K562 (cell line): ENCODE measurements around the gene HLA-DPA1. TPM values are rescaled to one million over a fixed set of nuclear protein-coding genes. Genes with fewer than 3 reads are reported as not detected.

Source experiments
- ATAC-seq: fragments of 200-7000 bp; cut with Tn5 transposase; 3 replicates; pipeline ENCODE4 v1.9.1; 2020; ENCODE audit warnings: moderate library complexity
- BruUV-seq: library from RNA; stranded (reverse); fragments of 400-500 nt; replicated peaks from 2 replicates; lab custom pipeline; 2021; lab: Mats Ljungman, UMichigan
- CTCF ChIA-PET: fragments of 300-600 bp; formaldehyde crosslinking; extraction: SDS; loops from one replicate; lab custom pipeline; 2021; ENCODE audit warnings: low intra/inter-chr PET ratio; lab: Yijun Ruan, JAX
- POLR2A ChIA-PET: fragments of 300-600, 350-650 bp; sonication (Branson Sonifier 250); formaldehyde crosslinking; extraction: SDS; loops from one replicate; lab custom pipeline; 2021; ENCODE audit warnings: antibody characterized with exemption, inconsistent platforms; lab: Yijun Ruan, JAX
- DNase-seq, 4 experiments: peaks; one replicate each; pipeline versions ENCODE4 v3.0.0 to v3.0.0-alpha.2; 2011 to 2018; ENCODE audit warnings: low spot score in 3 of 4, mixed read lengths in 3 of 4; ENCODE audit errors: extremely low read depth in 1 of 4
- FAIRE-seq: peaks from 2 replicates; lab custom pipeline; 2011; peaks lifted over from hg19 to GRCh38; lab: Jason Lieb, UNC
- H2AFZ ChIP-seq: 2 replicates; pipeline ENCODE4 v1.6.0; 2011; ENCODE audit warnings: low read depth, low read length, control low read depth, inconsistent platforms
- H3K27ac ChIP-seq: fragments of 200-600 bp; 3 replicates; pipeline ENCODE4 v1.8.0; 2011; ENCODE audit warnings: low read depth, mild to moderate bottlenecking, control low read depth, inconsistent platforms, low read length, moderate library complexity, mixed read lengths; ENCODE audit errors: extremely low read depth
- H3K27me3 ChIP-seq, 2 experiments: fragments of 300-600 bp in 1 of 2; 2 replicates in 1 of 2; 3 replicates in 1 of 2; pipeline versions ENCODE4 v1.6.0 to v1.8.0; 2011; ENCODE audit warnings: inconsistent platforms in 2 of 2, low read length in 2 of 2, mild to moderate bottlenecking in 1 of 2, mixed read lengths in 1 of 2, moderate library complexity in 1 of 2; ENCODE audit not compliant: control insufficient read depth in 2 of 2, insufficient read depth in 2 of 2
- H3K36me3 ChIP-seq: fragments of 300-600 bp; 3 replicates; pipeline ENCODE4 v1.8.0; 2011; ENCODE audit warnings: mild to moderate bottlenecking, low read length, inconsistent platforms; ENCODE audit not compliant: control insufficient read depth, insufficient read depth
- H3K4me1 ChIP-seq, 2 experiments: fragments of 200-600 bp in 1 of 2; replicated peaks in 1 of 2; 2 replicates in 1 of 2; 3 replicates in 1 of 2; pipeline versions ENCODE4 v1.5.1 to v1.8.0; 2011; ENCODE audit warnings: inconsistent platforms in 2 of 2, low read length in 2 of 2, mild to moderate bottlenecking in 1 of 2, mixed read lengths in 1 of 2, moderate library complexity in 1 of 2; ENCODE audit not compliant: control insufficient read depth in 2 of 2, insufficient read depth in 2 of 2
- H3K4me2 ChIP-seq: 2 replicates; pipeline ENCODE4 v1.6.1; 2011; ENCODE audit warnings: low read length, control low read depth, inconsistent platforms, mixed read lengths; ENCODE audit not compliant: insufficient read depth
- H3K4me3 ChIP-seq: fragments of 200-600 bp; sonication (generic), shearing (Covaris generic); 2 replicates; pipeline ENCODE4 v1.5.1; 2016; ENCODE audit warnings: control low read depth, inconsistent platforms
- H3K79me2 ChIP-seq: fragments of 200-600 bp; 3 replicates; pipeline ENCODE4 v1.8.0; 2011; ENCODE audit warnings: low read length, inconsistent platforms; ENCODE audit not compliant: control insufficient read depth, insufficient read depth
- H3K9ac ChIP-seq, 2 experiments: 2 replicates each; pipeline versions ENCODE4 v1.6.0 to v1.6.1; 2011; ENCODE audit warnings: low read depth in 2 of 2, low read length in 2 of 2, control low read depth in 1 of 2, inconsistent platforms in 1 of 2, mild to moderate bottlenecking in 1 of 2, mixed read lengths in 1 of 2; ENCODE audit not compliant: insufficient read depth in 1 of 2
- H3K9me1 ChIP-seq: one replicate; pipeline ENCODE4 v1.6.0; 2011; ENCODE audit warnings: inconsistent platforms, mild to moderate bottlenecking, low read length, moderate library complexity; ENCODE audit not compliant: control insufficient read depth, insufficient read depth
- H3K9me3 ChIP-seq: replicated peaks from 2 replicates; pipeline ENCODE4 v1.5.1; 2011; ENCODE audit warnings: low read depth, low read length, inconsistent platforms; ENCODE audit not compliant: control insufficient read depth, insufficient read depth
- H4K20me1 ChIP-seq: replicated peaks from 2 replicates; pipeline ENCODE4 v1.6.1; 2011; ENCODE audit warnings: low read length, inconsistent platforms, mixed read lengths; ENCODE audit not compliant: control insufficient read depth, insufficient read depth
- FIP1L1 ChIP-seq: fragments of 200-400 bp; formaldehyde crosslinking; IDR thresholded peaks from 2 replicates; pipeline ENCODE4 v1.6.1; 2018; ENCODE audit warnings: mild to moderate bottlenecking, low read depth, low read length; ENCODE audit not compliant: poor library complexity, severe bottlenecking
- KLF6 ChIP-seq: fragments of 250-450 bp; sonication (Bioruptor Pico); IDR thresholded peaks from 2 replicates; pipeline ENCODE4 v1.4.0; 2020; ENCODE audit warnings: mild to moderate bottlenecking, moderate library complexity, borderline replicate concordance
- MEIS2 ChIP-seq: fragments of 450-650 bp; IDR thresholded peaks from 2 replicates; pipeline ENCODE4 v1.6.1; 2014; ENCODE audit warnings: mild to moderate bottlenecking; ENCODE audit not compliant: partially characterized antibody
- PHF21A ChIP-seq: fragments of 450-650 bp; IDR thresholded peaks from 2 replicates; pipeline ENCODE4 v1.6.1; 2017; ENCODE audit warnings: low read depth, borderline replicate concordance
- POLR2G ChIP-seq: fragments of 200-400 bp; formaldehyde crosslinking; IDR thresholded peaks from 2 replicates; pipeline ENCODE4 v1.6.1; 2017; ENCODE audit warnings: low read depth, mild to moderate bottlenecking, antibody characterized with exemption, low read length, moderate library complexity
- RAD21 ChIP-seq, 2 experiments: fragments of 250-450 bp in 1 of 2; fragments of 450-650 bp in 1 of 2; sonication (Bioruptor Pico) in 1 of 2; formaldehyde crosslinking in 1 of 2; IDR thresholded peaks in 1 of 2; conservative IDR thresholded peaks in 1 of 2; 2 replicates each; pipeline versions ENCODE4 v1.4.0 to v1.8.0; 2020 to 2022; ENCODE audit warnings: mild to moderate bottlenecking in 2 of 2, moderate library complexity in 1 of 2
- RFX5 ChIP-seq: IDR thresholded peaks from 2 replicates; pipeline ENCODE4 v1.6.1; 2011; ENCODE audit warnings: low read depth, mild to moderate bottlenecking, improper control_type of control experiment, low read length
- ZC3H11A ChIP-seq: IDR thresholded peaks from 2 replicates; pipeline ENCODE4 v1.6.1; 2012; ENCODE audit warnings: low read depth, low read length, improper control_type of control experiment
- ZNF707 ChIP-seq: fragments of 250-450 bp; sonication (Bioruptor Pico); conservative IDR thresholded peaks from 2 replicates; pipeline ENCODE4 v1.8.0; 2022; ENCODE audit warnings: inconsistent platforms, mild to moderate bottlenecking, moderate library complexity
- WGBS: fragments of 100-300 bp; shearing (Covaris generic); methylation state at CpG from one replicate; pipeline ENCODE4 v1.1.6; 2016; ENCODE audit warnings: low coverage, mixed read lengths; ENCODE audit not compliant: insufficient coverage; ENCODE audit errors: missing lambda C conversion rate; 5-methylcytosine and 5-hydroxymethylcytosine counted together
- in situ Hi-C: fragments of 300-500 bp; cut with MboI; formaldehyde crosslinking; loops from 4 replicates; pipeline ENCODE4 v1.15.0; 2018; ENCODE audit warnings: inconsistent platforms, mixed read lengths
- intact Hi-C: fragments of 100-400 bp; cut with micrococcal nuclease; formaldehyde crosslinking; loops from 2 replicates; pipeline ENCODE4 v1.14.2; 2022
- polyA plus RNA-seq, 8 experiments: library from polyadenylated mRNA; depleted of rRNA in 4 of 8; stranded (reverse) in 5 of 8; unstranded in 3 of 8; fragments of >200 nt; fragmentation: Nextera tagmentation in 2 of 8; fragmentation: Illumina TruSeq in 1 of 8; extraction: Ambion mirVana in 2 of 8; extraction: Trizol in 1 of 8; gene quantifications; 2 replicates each; pipeline versions ENCODE4 v1.2.1 to v1.2.3, GENCODE V29; 2011 to 2014; ENCODE audit warnings: inconsistent platforms in 1 of 8, missing spikeins in 1 of 8
- total RNA-seq, 7 experiments: library from RNA; depleted of rRNA in 6 of 7; stranded (reverse); fragments of >200 nt in 6 of 7; fragmentation: Illumina TruSeq in 2 of 7; extraction: Trizol in 2 of 7; gene quantifications; 2 replicates each; pipeline versions ENCODE4 v1.2.1 to v1.2.3, GENCODE V29; 2011 to 2021; ENCODE audit warnings: low replicate concordance in 1 of 7
- TF ChIP-seq, protein P1 (sequence below): fragments of 250-450 bp; sonication (Bioruptor Pico); IDR thresholded peaks from 2 replicates; pipeline ENCODE4 v1.8.0; 2022; ENCODE audit warnings: moderate library complexity, mild to moderate bottlenecking, inconsistent platforms
- TF ChIP-seq, protein P2 (sequence below): fragments of 250-450 bp; sonication (Bioruptor Pico); IDR thresholded peaks from 2 replicates; pipeline ENCODE4 v1.8.0; 2021; ENCODE audit warnings: borderline replicate concordance, mild to moderate bottlenecking, moderate library complexity; ENCODE audit not compliant: poor library complexity, severe bottlenecking

Gene HLA-DPA1
- total and polyA plus RNA-seq, 9 of the 15 experiments (the other 6 are each of a cell fraction or from before 2014, with no cell fraction given) = 0.23 to 0.93 (median 0.55) TPM

DNA sequence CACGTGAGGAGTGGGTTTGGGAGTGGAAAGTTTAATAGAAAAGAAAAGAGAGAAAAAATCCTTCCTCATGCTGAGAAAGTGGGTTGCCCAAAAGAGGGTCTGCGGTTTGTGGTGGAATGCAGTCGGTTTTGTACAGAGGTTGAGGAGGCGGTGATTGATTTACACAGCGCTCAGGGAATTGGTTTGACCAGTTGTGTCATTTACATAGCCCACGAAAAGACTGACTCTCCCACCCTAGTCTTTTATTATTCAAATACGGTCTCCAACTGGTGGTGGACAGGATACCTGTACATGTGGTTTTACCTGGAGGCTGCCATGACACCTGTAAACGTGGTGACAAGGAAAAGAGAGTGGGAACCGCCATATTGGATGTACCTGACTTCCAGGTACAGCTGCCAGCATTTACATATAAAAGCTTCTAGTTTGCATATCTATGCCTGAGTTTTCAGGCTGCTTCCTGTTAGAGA lies 44.4 kb upstream of the HLA-DPA1 start:
- ChIA-PET POLR2A (interaction anchor here (0.6 kb wide), 1 partner anchor 62 kb away, joined by 3 read pairs; no protein-coding TSS in a partner anchor), CTCF (interaction anchor here (0.6 to 3.1 kb wide), 7 partner anchors 20 to 290 kb away, joined by 3 to 31 read pairs (median 7); no protein-coding TSS in a partner anchor)
- no peaks in the 10 kb centered on the region for H3K9me3 ChIP-seq
- peaks cover 0 to 6% of the 10 kb centered on the region in 2 experiments; a peak in 1 of 5 replicates for H3K4me1 ChIP-seq
- no peak overlapping the region for H3K27ac ChIP-seq
- no peaks in the 10 kb centered on the region for H3K79me2 ChIP-seq
- WGBS = 14% methylated on average over 9 of the region's 9 CpGs
- no peak for DNase-seq
- in situ Hi-C loops (loop anchor here (5.0 kb wide), 1 partner anchor 129 kb away; no protein-coding TSS in a partner anchor), intact Hi-C loops (loop anchor here (1.0 kb wide), 1 partner anchor 30 kb away; no protein-coding TSS in a partner anchor)
- BruUV-seq = no TSS peak
- H3K9me1 ChIP-seq = no peaks in the 10 kb centered on the region
- peaks cover 11 to 30% of the 10 kb centered on the region in 2 experiments for H3K27me3 ChIP-seq
- FAIRE-seq = no peak
- TF ChIP-seq MEIS2 (peak; percentile 8), PHF21A (no peak)
- no peak overlapping the region for H3K4me2 ChIP-seq
- H3K36me3 ChIP-seq = no peaks in the 10 kb centered on the region
- no peak overlapping the region for H3K9ac ChIP-seq
- H2AFZ ChIP-seq = no peak overlapping the region
- no peak overlapping the region for H3K4me3 ChIP-seq
- ATAC-seq = no peak
- H4K20me1 ChIP-seq = no peaks in the 10 kb centered on the region; the same call in 1 of the 2 replicates

DNA sequence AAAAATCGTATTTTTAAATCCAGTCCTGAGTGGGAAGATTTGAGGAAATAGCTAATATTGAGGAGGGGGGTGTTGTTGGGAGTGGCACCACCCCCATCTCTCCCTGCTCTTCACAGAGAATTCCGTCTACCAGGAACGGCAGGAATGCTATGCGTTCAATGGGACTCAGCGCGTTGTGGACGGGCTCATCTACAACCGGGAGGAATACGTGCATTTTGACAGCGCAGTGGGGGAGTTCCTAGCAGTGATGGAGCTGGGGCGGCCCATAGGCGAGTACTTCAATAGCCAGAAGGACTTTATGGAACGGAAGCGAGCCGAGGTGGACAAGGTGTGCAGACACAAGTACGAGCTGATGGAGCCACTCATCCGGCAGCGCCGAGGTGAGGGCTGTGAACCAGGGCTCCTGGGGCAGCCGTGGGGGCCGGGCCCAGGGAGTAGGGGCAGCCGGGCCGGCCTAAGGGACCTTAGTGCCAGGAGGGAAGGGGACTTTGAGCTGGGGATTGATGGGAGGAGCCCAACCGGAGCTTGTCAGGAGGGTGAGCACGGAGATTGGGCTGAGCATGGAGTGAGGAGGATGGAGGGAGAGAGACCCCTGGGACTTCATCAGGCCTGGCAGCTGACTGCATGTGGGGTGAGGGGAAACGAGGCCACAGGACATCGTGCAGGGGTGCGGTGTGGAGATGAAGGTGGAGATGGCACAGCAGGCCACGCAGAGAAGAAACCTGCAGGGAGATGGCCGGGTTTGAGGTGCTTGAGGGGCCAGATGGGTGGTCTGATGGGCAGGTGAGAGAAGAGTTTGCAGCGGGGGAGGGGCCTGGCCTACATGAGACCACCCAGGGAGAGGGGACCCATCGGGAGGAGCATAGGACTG lies 43.6 kb upstream of the HLA-DPA1 start:
- no peaks in the 10 kb centered on the region; the same call in 1 of the 2 replicates for H4K20me1 ChIP-seq
- H3K4me2 ChIP-seq = no peak overlapping the region
- ChIA-PET CTCF (interaction anchor here (1.0 to 2.6 kb wide), 2 partner anchors 55 to 103 kb away, joined by 5 to 18 read pairs; no protein-coding TSS in a partner anchor), POLR2A (interaction anchor here (0.7 kb wide), 1 partner anchor 112 kb away, joined by 3 read pairs; no protein-coding TSS in a partner anchor)
- no peaks in the 10 kb centered on the region for H3K9me3 ChIP-seq
- H3K27me3 ChIP-seq = peaks cover 11 to 35% of the 10 kb centered on the region in 2 experiments
- intact Hi-C loops = no loop called here
- no peaks in the 10 kb centered on the region for H3K9me1 ChIP-seq
- H2AFZ ChIP-seq = no peak overlapping the region
- H3K79me2 ChIP-seq = no peaks in the 10 kb centered on the region
- DNase-seq (no peak), ATAC-seq (no peak), FAIRE-seq (no peak)
- in situ Hi-C loops = loop anchor here (5.0 kb wide), 1 partner anchor 130 kb away; no protein-coding TSS in a partner anchor
- WGBS = 6% methylated on average over 32 of the region's 32 CpGs
- peak overlapping the region in 1 of 2 experiments; percentile 18; a peak in 1 of 4 replicates for H3K9ac ChIP-seq
- no peak overlapping the region for H3K27ac ChIP-seq
- H3K4me1 ChIP-seq = peaks cover 0 to 6% of the 10 kb centered on the region in 2 experiments; a peak in 1 of 5 replicates
- no peak overlapping the region for H3K4me3 ChIP-seq
- H3K36me3 ChIP-seq = no peaks in the 10 kb centered on the region
- BruUV-seq = no TSS peak
- no peak for TF ChIP-seq KLF6 (CRISPR knock-in tag)
- TF ChIP-seq RAD21 (CRISPR knock-in tag; conservative IDR thresholded peaks at IDR 0.05 in 1 of 2, IDR thresholded peaks at IDR 0.05 in 1 of 2) = no peak
- TF ChIP-seq, protein P1, sequence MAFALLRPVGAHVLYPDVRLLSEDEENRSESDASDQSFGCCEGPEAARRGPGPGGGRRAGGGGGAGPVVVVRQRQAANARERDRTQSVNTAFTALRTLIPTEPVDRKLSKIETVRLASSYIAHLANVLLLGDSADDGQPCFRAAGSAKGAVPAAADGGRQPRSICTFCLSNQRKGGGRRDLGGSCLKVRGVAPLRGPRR (CRISPR knock-in tag) = no peak
- TF ChIP-seq ZNF707 (CRISPR knock-in tag) = no peak
- no peak for TF ChIP-seq POLR2G
- no peak for TF ChIP-seq FIP1L1
- no peak for TF ChIP-seq RFX5
- no peak for TF ChIP-seq ZC3H11A
- TF ChIP-seq, protein P2, sequence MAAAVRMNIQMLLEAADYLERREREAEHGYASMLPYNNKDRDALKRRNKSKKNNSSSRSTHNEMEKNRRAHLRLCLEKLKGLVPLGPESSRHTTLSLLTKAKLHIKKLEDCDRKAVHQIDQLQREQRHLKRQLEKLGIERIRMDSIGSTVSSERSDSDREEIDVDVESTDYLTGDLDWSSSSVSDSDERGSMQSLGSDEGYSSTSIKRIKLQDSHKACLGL (CRISPR knock-in tag) = no peak
